GM12878 (cell line): ENCODE data around the gene CCDC27. TPM values are rescaled to one million over a fixed set of nuclear protein-coding genes. Genes with fewer than 3 reads are reported as not detected.

Source experiments
- ATAC-seq: fragments of 200-7000 bp; cut with Tn5 transposase; 3 replicates; pipeline ENCODE4 v1.9.1; 2020; ENCODE audit warnings: mild to moderate bottlenecking, moderate library complexity
- BruUV-seq: library from RNA; stranded (reverse); fragments of 400-500 nt; replicated peaks from 2 replicates; lab custom pipeline; 2021; lab: Mats Ljungman, UMichigan
- CTCF ChIA-PET: fragments of 300-600 bp; sonication (Branson Sonifier 250); formaldehyde crosslinking; extraction: SDS; loops from one replicate; lab custom pipeline; 2021; ENCODE audit warnings: inconsistent platforms; lab: Yijun Ruan, JAX
- POLR2A ChIA-PET: fragments of 350-600 bp; formaldehyde crosslinking; extraction: SDS; loops from one replicate; lab custom pipeline; 2021; ENCODE audit warnings: inconsistent platforms; lab: Charles Lee
- RAD21 ChIA-PET: fragments of 300-600 bp; sonication (Branson Sonifier 250); formaldehyde crosslinking; loops from one replicate; lab custom pipeline; 2023; ENCODE audit warnings: antibody characterized with exemption; ENCODE audit not compliant: unreplicated experiment; lab: Charles Lee
- SMC1A ChIA-PET: fragments of 300-600 bp; sonication (Branson Sonifier 250); formaldehyde crosslinking; loops from one replicate; lab custom pipeline; 2023; ENCODE audit not compliant: unreplicated experiment, uncharacterized antibody; lab: Charles Lee
- DNase-seq: peaks from one replicate; pipeline ENCODE4 v3.0.0-alpha.2; 2011; ENCODE audit warnings: low read depth, low spot score
- FAIRE-seq: peaks from 3 replicates; lab custom pipeline; 2011; peaks lifted over from hg19 to GRCh38; lab: Jason Lieb, UNC
- H2AFZ ChIP-seq: 2 replicates; pipeline ENCODE4 v1.6.0; 2011; ENCODE audit warnings: low read depth, low read length, control low read depth; ENCODE audit not compliant: control insufficient read depth
- H3K27ac ChIP-seq: 2 replicates; pipeline ENCODE4 v1.5.1; 2011; ENCODE audit warnings: control low read depth; ENCODE audit not compliant: control insufficient read depth, insufficient read depth
- H3K27me3 ChIP-seq, 2 experiments: replicated peaks in 1 of 2; 2 replicates each; pipeline versions ENCODE4 v1.6.0 to v1.6.1; 2011; ENCODE audit warnings: low read length in 1 of 2; ENCODE audit not compliant: control insufficient read depth in 2 of 2, insufficient read depth in 2 of 2
- H3K36me3 ChIP-seq, 2 experiments: 2 replicates each; pipeline ENCODE4 v1.5.1; 2011; ENCODE audit warnings: low read length in 1 of 2; ENCODE audit not compliant: control insufficient read depth in 2 of 2, insufficient read depth in 2 of 2
- H3K4me1 ChIP-seq: 2 replicates; pipeline ENCODE4 v1.6.1; 2011; ENCODE audit warnings: mild to moderate bottlenecking, low read length, moderate library complexity, mixed read lengths; ENCODE audit not compliant: control insufficient read depth, insufficient read depth
- H3K4me2 ChIP-seq: 2 replicates; pipeline ENCODE4 v1.6.0; 2011; ENCODE audit warnings: control low read depth; ENCODE audit not compliant: control insufficient read depth, insufficient read depth
- H3K4me3 ChIP-seq: fragments of 200-600 bp; sonication (generic); 2 replicates; pipeline ENCODE4 v1.5.1; 2016
- H3K79me2 ChIP-seq: 2 replicates; pipeline ENCODE4 v1.6.0; 2011; ENCODE audit warnings: low read length; ENCODE audit not compliant: control insufficient read depth, insufficient read depth
- H3K9ac ChIP-seq: 2 replicates; pipeline ENCODE4 v1.8.0; 2011; ENCODE audit warnings: low read length, control low read depth, mixed read lengths; ENCODE audit not compliant: control insufficient read depth, insufficient read depth
- H3K9me3 ChIP-seq: replicated peaks from 3 replicates; pipeline ENCODE4 v1.5.1; 2011; ENCODE audit warnings: mild to moderate bottlenecking, low read length; ENCODE audit not compliant: control insufficient read depth, insufficient read depth
- H4K20me1 ChIP-seq: 2 replicates; pipeline ENCODE4 v1.6.0; 2011; ENCODE audit not compliant: control insufficient read depth, insufficient read depth
- LARP7 ChIP-seq: fragments of 450-650 bp; IDR thresholded peaks from 2 replicates; pipeline ENCODE4 v1.6.1; 2017; ENCODE audit warnings: mild to moderate bottlenecking
- WGBS: methylation state at CpG from one replicate; pipeline ENCODE4 v1.1.6; 2016; ENCODE audit warnings: low lambda C conversion rate; ENCODE audit not compliant: insufficient replicate concordance, insufficient coverage; ENCODE audit errors: missing lambda C conversion rate; 5-methylcytosine and 5-hydroxymethylcytosine counted together
- in situ Hi-C: fragments of 300-500 bp; cut with MboI; formaldehyde crosslinking; loops from 9 replicates; pipeline ENCODE4 v1.14.3; 2018; ENCODE audit warnings: mixed read lengths
- intact Hi-C: fragments of 100-400 bp; cut with micrococcal nuclease; formaldehyde crosslinking; loops from one replicate; pipeline ENCODE4 v1.14.2; 2022; ENCODE audit not compliant: unreplicated experiment
- polyA plus RNA-seq, 11 experiments: library from polyadenylated mRNA; depleted of rRNA in 4 of 11; unstranded in 6 of 11; stranded (reverse) in 5 of 11; fragments of >200 nt; fragmentation: Nextera tagmentation in 4 of 11; fragmentation: Illumina TruSeq in 1 of 11; extraction: Ambion mirVana in 4 of 11; extraction: Trizol in 1 of 11; gene quantifications; 1 replicate in 1 of 11; 2 replicates in 10 of 11; pipeline versions ENCODE4 v1.2.1 to v1.2.3, GENCODE V29; 2011 to 2016; ENCODE audit warnings: inconsistent platforms in 2 of 11, missing spikeins in 2 of 11, low read depth in 1 of 11
- total RNA-seq, 4 experiments: library from RNA; depleted of rRNA in 3 of 4; stranded (reverse); fragments of >200 nt in 3 of 4; fragmentation: Illumina TruSeq in 1 of 4; extraction: Trizol in 1 of 4; gene quantifications; 2 replicates each; pipeline versions ENCODE4 v1.2.1 to v1.2.3, GENCODE V29; 2013 to 2021
- TF ChIP-seq, protein P1 (sequence below): fragments of 450-650 bp; IDR thresholded peaks from 2 replicates; pipeline ENCODE4 v1.6.1; 2017; ENCODE audit warnings: mild to moderate bottlenecking, low read depth, inconsistent platforms; ENCODE audit not compliant: poor library complexity, severe bottlenecking

Gene CCDC27
- total and polyA plus RNA-seq, 10 of the 15 experiments (the other 5 are each of a cell fraction or from before 2014, with no cell fraction given): 0.05 TPM; not detected in 9

DNA sequence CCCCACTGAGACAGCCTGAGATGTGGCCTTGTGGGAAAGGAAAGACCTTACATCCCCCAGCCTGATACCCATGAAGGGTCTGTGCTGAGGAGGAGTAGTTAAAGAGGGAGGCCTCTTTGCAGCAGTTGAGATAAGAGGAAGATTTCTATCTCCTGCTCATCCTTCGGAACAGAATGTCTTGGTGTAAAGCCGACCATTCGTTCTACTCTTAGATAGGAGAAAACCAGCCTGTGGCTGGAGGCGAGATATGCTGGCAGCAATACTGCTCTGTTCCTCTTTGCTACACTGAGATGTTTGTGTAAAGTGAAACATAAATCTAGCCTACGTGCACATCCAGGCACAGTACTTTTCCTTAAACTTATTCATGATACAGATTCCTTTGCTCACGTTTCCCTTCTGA is 1.5 kb upstream of the CCDC27 start (continued):
- TF ChIP-seq, protein P1, sequence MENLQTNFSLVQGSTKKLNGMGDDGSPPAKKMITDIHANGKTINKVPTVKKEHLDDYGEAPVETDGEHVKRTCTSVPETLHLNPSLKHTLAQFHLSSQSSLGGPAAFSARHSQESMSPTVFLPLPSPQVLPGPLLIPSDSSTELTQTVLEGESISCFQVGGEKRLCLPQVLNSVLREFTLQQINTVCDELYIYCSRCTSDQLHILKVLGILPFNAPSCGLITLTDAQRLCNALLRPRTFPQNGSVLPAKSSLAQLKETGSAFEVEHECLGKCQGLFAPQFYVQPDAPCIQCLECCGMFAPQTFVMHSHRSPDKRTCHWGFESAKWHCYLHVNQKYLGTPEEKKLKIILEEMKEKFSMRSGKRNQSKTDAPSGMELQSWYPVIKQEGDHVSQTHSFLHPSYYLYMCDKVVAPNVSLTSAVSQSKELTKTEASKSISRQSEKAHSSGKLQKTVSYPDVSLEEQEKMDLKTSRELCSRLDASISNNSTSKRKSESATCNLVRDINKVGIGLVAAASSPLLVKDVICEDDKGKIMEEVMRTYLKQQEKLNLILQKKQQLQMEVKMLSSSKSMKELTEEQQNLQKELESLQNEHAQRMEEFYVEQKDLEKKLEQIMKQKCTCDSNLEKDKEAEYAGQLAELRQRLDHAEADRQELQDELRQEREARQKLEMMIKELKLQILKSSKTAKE: no peak
- TF ChIP-seq, all 136 proteins: peak for 0

DNA sequence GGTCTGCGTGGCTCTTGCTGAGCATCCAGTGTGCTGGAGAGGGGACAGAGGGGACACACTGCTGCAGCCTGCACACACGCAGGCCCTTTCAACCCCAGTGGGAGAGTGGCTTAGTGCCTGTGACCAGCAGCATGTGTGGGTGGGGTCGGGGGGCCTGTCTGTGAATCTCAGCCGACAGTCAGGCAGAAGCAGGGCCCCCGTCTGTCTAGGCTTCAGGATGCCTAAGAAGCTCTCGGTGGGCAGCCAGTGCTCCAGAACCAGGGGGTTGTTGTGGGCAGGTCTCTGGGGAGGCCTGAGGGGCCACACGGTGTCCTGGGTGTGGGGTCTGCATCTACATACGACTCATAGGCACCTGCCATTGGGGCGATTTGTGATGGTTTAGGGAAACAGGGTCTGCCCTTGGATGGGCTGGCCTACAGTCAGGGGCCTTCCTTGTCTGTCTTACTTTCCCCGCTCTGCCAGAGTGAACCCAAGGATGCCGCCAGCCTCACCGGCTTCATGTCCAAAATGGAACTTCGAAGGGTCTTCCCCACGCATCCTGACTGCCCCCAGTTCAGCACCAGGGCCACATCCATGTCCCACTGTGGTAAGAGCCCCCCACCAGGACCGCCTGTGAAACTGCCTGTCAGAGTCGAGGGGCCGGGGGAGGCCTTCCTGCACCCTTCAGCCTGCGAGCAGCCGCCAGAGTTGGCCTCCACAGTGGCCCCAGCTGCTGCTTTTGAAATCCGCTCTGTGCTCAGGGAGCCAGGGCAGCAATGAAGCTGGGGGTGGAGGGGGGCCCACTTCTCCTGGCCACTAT is 1.6 kb downstream of the CCDC27 start:
- ChIA-PET CTCF (no interaction called here), RAD21 (interaction anchor here (1.0 kb wide), 1 partner anchor 104 kb away, joined by 3 read pairs; the partner anchor contains the start of gene WRAP73), POLR2A (no interaction called here), SMC1A (interaction anchor here (0.5 kb wide), 1 partner anchor 180 kb away, joined by 4 read pairs; no protein-coding TSS in a partner anchor)
- no TSS peak for BruUV-seq
- ATAC-seq: no peak
- no peaks in the 10 kb centered on the region for H3K9me3 ChIP-seq
- no peak for FAIRE-seq
- TF ChIP-seq LARP7: no peak
- H3K36me3 ChIP-seq: no peaks in the 10 kb centered on the region
- in situ Hi-C loops: no loop called here
- H3K4me3 ChIP-seq: no peak overlapping the region
- 23% methylated on average over 20 of the region's 20 CpGs for WGBS
- no peak overlapping the region for H3K4me2 ChIP-seq
- no peak overlapping the region for H3K27ac ChIP-seq
- intact Hi-C loops: no loop called here
- DNase-seq: no peak
- no peak overlapping the region for H3K9ac ChIP-seq
- no peaks in the 10 kb centered on the region for H3K4me1 ChIP-seq
- no peaks in the 10 kb centered on the region for H3K79me2 ChIP-seq
- H3K27me3 ChIP-seq: peaks cover 0 to 4% of the 10 kb centered on the region in 2 experiments; a peak in 2 of 4 replicates
- H2AFZ ChIP-seq: no peak overlapping the region
- H4K20me1 ChIP-seq: no peaks in the 10 kb centered on the region
